Mammary epithelial cell (primary cell): ENCODE results near the gene TMEM208.

ENCODE experiments used
- EZH2 ChIP-seq: IDR thresholded peaks from 2 replicates; pipeline ENCODE4 v1.6.1; 2012; ENCODE audit warnings: low read length, inconsistent platforms, borderline replicate concordance
- TF ChIP-seq, protein P1 (sequence below), 2 donors: IDR thresholded peaks in 1 of 2; conservative IDR thresholded peaks in 1 of 2; 2 replicates each; pipeline ENCODE4 v1.5.1; 2011 to 2012; ENCODE audit warnings: inconsistent platforms in 2 of 2, low read length in 2 of 2, mild to moderate bottlenecking in 2 of 2, control low read depth in 1 of 2, low read depth in 1 of 2; ENCODE audit not compliant: insufficient read depth in 1 of 2; ENCODE audit errors: extremely low read depth in 1 of 2

DNA sequence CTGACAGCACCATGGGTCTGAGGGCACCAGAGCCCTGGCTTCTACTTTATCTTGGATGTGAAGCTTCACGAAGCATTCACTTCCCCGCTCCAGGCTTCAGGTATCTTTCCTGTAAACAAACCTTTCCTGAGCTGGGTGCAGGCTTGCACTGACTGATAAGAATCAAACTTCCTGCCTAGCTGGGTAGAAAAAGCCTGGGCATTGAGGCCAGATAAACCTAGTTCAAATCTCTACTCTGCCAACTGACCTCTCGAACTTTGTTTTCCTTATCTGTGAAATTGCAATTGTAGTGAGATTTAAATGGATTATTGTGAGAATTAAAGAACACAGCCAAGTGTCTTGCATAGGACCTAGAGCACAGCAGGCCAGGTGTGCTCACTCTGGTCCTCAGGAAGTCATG is 2.9 kb upstream of the TMEM208 start:
- TF ChIP-seq, protein P1, sequence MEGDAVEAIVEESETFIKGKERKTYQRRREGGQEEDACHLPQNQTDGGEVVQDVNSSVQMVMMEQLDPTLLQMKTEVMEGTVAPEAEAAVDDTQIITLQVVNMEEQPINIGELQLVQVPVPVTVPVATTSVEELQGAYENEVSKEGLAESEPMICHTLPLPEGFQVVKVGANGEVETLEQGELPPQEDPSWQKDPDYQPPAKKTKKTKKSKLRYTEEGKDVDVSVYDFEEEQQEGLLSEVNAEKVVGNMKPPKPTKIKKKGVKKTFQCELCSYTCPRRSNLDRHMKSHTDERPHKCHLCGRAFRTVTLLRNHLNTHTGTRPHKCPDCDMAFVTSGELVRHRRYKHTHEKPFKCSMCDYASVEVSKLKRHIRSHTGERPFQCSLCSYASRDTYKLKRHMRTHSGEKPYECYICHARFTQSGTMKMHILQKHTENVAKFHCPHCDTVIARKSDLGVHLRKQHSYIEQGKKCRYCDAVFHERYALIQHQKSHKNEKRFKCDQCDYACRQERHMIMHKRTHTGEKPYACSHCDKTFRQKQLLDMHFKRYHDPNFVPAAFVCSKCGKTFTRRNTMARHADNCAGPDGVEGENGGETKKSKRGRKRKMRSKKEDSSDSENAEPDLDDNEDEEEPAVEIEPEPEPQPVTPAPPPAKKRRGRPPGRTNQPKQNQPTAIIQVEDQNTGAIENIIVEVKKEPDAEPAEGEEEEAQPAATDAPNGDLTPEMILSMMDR (conservative IDR thresholded peaks at IDR 0.05 in 1 of 2, IDR thresholded peaks at IDR 0.05 in 1 of 2; ENCODE audit: extremely low read depth in 1 of 2, insufficient read depth in 1 of 2, low read depth in 1 of 2, low read length in 2 of 2): no peak
- no peak for TF ChIP-seq EZH2
